MM.1S (cell line): Measurements from ENCODE around the gene NR1D2.

Experiments
- DNase-seq: peaks from one replicate; pipeline ENCODE4 v3.0.0-alpha.2; 2015
- H2AFZ ChIP-seq: fragments of 300-600 bp; sonication (generic); 2 replicates; pipeline ENCODE4 v1.6.0; 2016; ENCODE audit warnings: antibody characterized with exemption, low read length
- H3F3A ChIP-seq: fragments of 300-600 bp; sonication (generic); 2 replicates; pipeline ENCODE4 v1.6.1; 2016; ENCODE audit warnings: mild to moderate bottlenecking, antibody characterized with exemption, low read length, moderate library complexity, mixed read lengths; ENCODE audit not compliant: insufficient read depth
- H3K27ac ChIP-seq: fragments of 300-600 bp; sonication (generic); 2 replicates; pipeline ENCODE4 v1.5.1; 2016; ENCODE audit warnings: mild to moderate bottlenecking, low read length
- H3K27me3 ChIP-seq: fragments of 300-600 bp; sonication (generic); replicated peaks from 2 replicates; pipeline ENCODE4 v1.6.0; 2016; ENCODE audit warnings: low read length; ENCODE audit not compliant: insufficient read depth
- H3K36me3 ChIP-seq: fragments of 300-600 bp; sonication (generic); replicated peaks from 2 replicates; pipeline ENCODE4 v1.6.1; 2016; ENCODE audit warnings: mild to moderate bottlenecking, low read length, mixed read lengths; ENCODE audit not compliant: insufficient read depth
- H3K4me1 ChIP-seq: fragments of 300-600 bp; sonication (generic); 2 replicates; pipeline ENCODE4 v1.6.1; 2016; ENCODE audit warnings: low read length, mixed read lengths
- H3K4me2 ChIP-seq: fragments of 300-600 bp; sonication (generic); 2 replicates; pipeline ENCODE4 v1.6.0; 2016; ENCODE audit warnings: low read depth, low read length
- H3K4me3 ChIP-seq: fragments of 300-600 bp; sonication (generic); 2 replicates; pipeline ENCODE4 v1.5.1; 2016; ENCODE audit warnings: low read length, mixed read lengths
- H3K79me2 ChIP-seq: fragments of 300-600 bp; sonication (generic); 2 replicates; pipeline ENCODE4 v1.6.1; 2016; ENCODE audit warnings: mixed run types, low read length, mixed read lengths
- H3K9ac ChIP-seq: fragments of 300-600 bp; sonication (generic); 2 replicates; pipeline ENCODE4 v1.6.1; 2016; ENCODE audit warnings: low read length, mixed read lengths
- H3K9me2 ChIP-seq: fragments of 300-600 bp; sonication (generic); replicated peaks from 2 replicates; pipeline ENCODE4 v1.6.1; 2016; ENCODE audit warnings: mild to moderate bottlenecking, low read length, mixed read lengths; ENCODE audit not compliant: insufficient read depth
- H3K9me3 ChIP-seq: fragments of 300-600 bp; sonication (generic); replicated peaks from 2 replicates; pipeline ENCODE4 v1.6.1; 2016; ENCODE audit warnings: mild to moderate bottlenecking, low read length, mixed read lengths; ENCODE audit not compliant: insufficient read depth
- H4K20me1 ChIP-seq: fragments of 300-600 bp; sonication (generic); 2 replicates; pipeline ENCODE4 v1.6.1; 2016; ENCODE audit warnings: mild to moderate bottlenecking, low read length, moderate library complexity, mixed read lengths; ENCODE audit not compliant: insufficient read depth
- EZH2 ChIP-seq: fragments of 300-600 bp; sonication (generic); optimal IDR thresholded peaks from 2 replicates; pipeline ENCODE3; 2017; ENCODE audit warnings: low read depth, mild to moderate bottlenecking, antibody characterized with exemption, low read length, mixed read lengths
- EZH2phosphoT487 ChIP-seq: fragments of 300-600 bp; sonication (generic); IDR thresholded peaks from 2 replicates; pipeline ENCODE4 v1.6.1; 2018; ENCODE audit warnings: antibody characterized with exemption, low read length
- TF ChIP-seq, protein P1 (sequence below): fragments of 300-600 bp; sonication (generic); IDR thresholded peaks from 2 replicates; pipeline ENCODE4 v1.5.1; 2016; ENCODE audit warnings: antibody characterized with exemption, low read length, mixed read lengths

NR1D2 gene

GRCh38 chr3:23932571-23932970, 12.5 kb upstream of the NR1D2 start:
- DNase-seq, result no peak
- Histone ChIP-seq H3K27ac (no peak overlapping the region), H4K20me1 (no peaks in the 10 kb centered on the region), H3K9ac (no peak overlapping the region), H2AFZ (no peak overlapping the region), H3K27me3 (no peaks in the 10 kb centered on the region), H3K4me2 (no peak overlapping the region), H3K4me1 (no peaks in the 10 kb centered on the region), H3K4me3 (no peak overlapping the region), H3K36me3 (no peaks in the 10 kb centered on the region), H3F3A (no peaks in the 10 kb centered on the region), H3K79me2 (no peaks in the 10 kb centered on the region), H3K9me2 (no peaks in the 10 kb centered on the region), H3K9me3 (no peaks in the 10 kb centered on the region)
- TF ChIP-seq EZH2, result no peak
- TF ChIP-seq, protein P1, sequence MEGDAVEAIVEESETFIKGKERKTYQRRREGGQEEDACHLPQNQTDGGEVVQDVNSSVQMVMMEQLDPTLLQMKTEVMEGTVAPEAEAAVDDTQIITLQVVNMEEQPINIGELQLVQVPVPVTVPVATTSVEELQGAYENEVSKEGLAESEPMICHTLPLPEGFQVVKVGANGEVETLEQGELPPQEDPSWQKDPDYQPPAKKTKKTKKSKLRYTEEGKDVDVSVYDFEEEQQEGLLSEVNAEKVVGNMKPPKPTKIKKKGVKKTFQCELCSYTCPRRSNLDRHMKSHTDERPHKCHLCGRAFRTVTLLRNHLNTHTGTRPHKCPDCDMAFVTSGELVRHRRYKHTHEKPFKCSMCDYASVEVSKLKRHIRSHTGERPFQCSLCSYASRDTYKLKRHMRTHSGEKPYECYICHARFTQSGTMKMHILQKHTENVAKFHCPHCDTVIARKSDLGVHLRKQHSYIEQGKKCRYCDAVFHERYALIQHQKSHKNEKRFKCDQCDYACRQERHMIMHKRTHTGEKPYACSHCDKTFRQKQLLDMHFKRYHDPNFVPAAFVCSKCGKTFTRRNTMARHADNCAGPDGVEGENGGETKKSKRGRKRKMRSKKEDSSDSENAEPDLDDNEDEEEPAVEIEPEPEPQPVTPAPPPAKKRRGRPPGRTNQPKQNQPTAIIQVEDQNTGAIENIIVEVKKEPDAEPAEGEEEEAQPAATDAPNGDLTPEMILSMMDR, result no peak
- no peak for TF ChIP-seq EZH2phosphoT487

GRCh38 chr3:23934253-23934652, 10.8 kb upstream of the NR1D2 start:
- H3K9me2 ChIP-seq, result no peaks in the 10 kb centered on the region
- H4K20me1 ChIP-seq, result no peaks in the 10 kb centered on the region
- H3K4me3 ChIP-seq, result no peak overlapping the region
- TF ChIP-seq, protein P1, result no peak
- TF ChIP-seq EZH2 (no peak), EZH2phosphoT487 (no peak)
- H3K9ac ChIP-seq, result no peak overlapping the region
- H3K79me2 ChIP-seq, result no peaks in the 10 kb centered on the region
- no peak overlapping the region for H3K4me2 ChIP-seq
- DNase-seq, result no peak
- no peaks in the 10 kb centered on the region for H3K4me1 ChIP-seq
- no peaks in the 10 kb centered on the region for H3K27me3 ChIP-seq
- H3K9me3 ChIP-seq, result no peaks in the 10 kb centered on the region
- H3K36me3 ChIP-seq, result no peaks in the 10 kb centered on the region
- H3K27ac ChIP-seq, result no peak overlapping the region
- no peaks in the 10 kb centered on the region for H3F3A ChIP-seq
- no peak overlapping the region for H2AFZ ChIP-seq

GRCh38 chr3:23937296-23937695, 7.8 kb upstream of the NR1D2 start:
- H3K9ac ChIP-seq, result no peak overlapping the region
- no peaks in the 10 kb centered on the region for H3K9me3 ChIP-seq
- DNase-seq, result no peak
- H3K27me3 ChIP-seq, result no peaks in the 10 kb centered on the region
- H3K79me2 ChIP-seq, result no peaks in the 10 kb centered on the region
- H3K4me2 ChIP-seq, result no peak overlapping the region
- H3K9me2 ChIP-seq, result no peaks in the 10 kb centered on the region
- TF ChIP-seq, protein P1, result no peak
- TF ChIP-seq EZH2phosphoT487, result no peak
- TF ChIP-seq EZH2, result no peak
- no peaks in the 10 kb centered on the region for H4K20me1 ChIP-seq
- H3K4me1 ChIP-seq, result no peaks in the 10 kb centered on the region
- no peaks in the 10 kb centered on the region for H3F3A ChIP-seq
- no peaks in the 10 kb centered on the region for H3K36me3 ChIP-seq
- H3K4me3 ChIP-seq, result no peak overlapping the region
- no peak overlapping the region for H3K27ac ChIP-seq
- no peak overlapping the region for H2AFZ ChIP-seq
